Subcutaneous adipose tissue (tissue), 4 donors: ENCODE results near the gene KCTD8. TPM values are rescaled to one million over a fixed set of nuclear protein-coding genes. Genes with fewer than 3 reads are reported as not detected.

Experiments used
- CTCF ChIP-seq: fragments of 450-650 bp; IDR thresholded peaks from one replicate; pipeline ENCODE4 v1.5.1; 2016; ENCODE audit warnings: low read depth, mild to moderate bottlenecking, control low read depth, antibody characterized with exemption, moderate library complexity
- total RNA-seq, 4 donors: library from RNA; depleted of rRNA; stranded (reverse); fragments of >200 nt; gene quantifications; one replicate each; pipeline ENCODE4 v1.1.0, GENCODE V29; 2016

Gene KCTD8
- total RNA-seq, 4 donors from 2014 or later: 0.17 to 0.44 TPM; not detected in 2

GRCh38 chr4:44320833-44321232, 127.8 kb downstream of the KCTD8 start:
- TF ChIP-seq CTCF: no peak

GRCh38 chr4:44319129-44319528, 129.5 kb downstream of the KCTD8 start:
- no peak for TF ChIP-seq CTCF

GRCh38 chr4:44313702-44314101, 134.9 kb downstream of the KCTD8 start:
- TF ChIP-seq CTCF: no peak

GRCh38 chr4:44287505-44287904, 161.1 kb downstream of the KCTD8 start:
- TF ChIP-seq CTCF: no peak

- no peak for TF ChIP-seq CTCF
Observed at GRCh38 chr4:44279469-44279868, 169.1 kb downstream of the KCTD8 start.

- no peak for TF ChIP-seq CTCF
Observed at GRCh38 chr4:44279066-44279465, 169.5 kb downstream of the KCTD8 start.

- TF ChIP-seq CTCF: no peak
Observed at GRCh38 chr4:44257461-44257860, 191.1 kb downstream of the KCTD8 start.
